Sigmoid colon (tissue), 4 donors: ENCODE data around the gene SYNDIG1.

Source experiments
- CTCF ChIP-seq, 4 experiments: fragments of 450-650 bp in 3 of 4; fragments of 200-600 bp in 1 of 4; IDR thresholded peaks; one replicate each; pipeline ENCODE4 v1.5.1; 2016 to 2019; ENCODE audit warnings: antibody characterized with exemption in 4 of 4, mild to moderate bottlenecking in 3 of 4, moderate library complexity in 2 of 4
- POLR2AphosphoS5 ChIP-seq, 4 donors: sonication (generic); formaldehyde crosslinking; IDR thresholded peaks; one replicate each; pipeline ENCODE4 v1.6.1; 2017; ENCODE audit warnings: antibody characterized with exemption in 4 of 4

- TF ChIP-seq CTCF (IDR thresholded peaks at IDR 0.05), result no peak
- TF ChIP-seq POLR2AphosphoS5 (IDR thresholded peaks at IDR 0.05), result no peak
Observed at GRCh38 chr20:24609757-24610156, 140.3 kb downstream of the SYNDIG1 start.
